MM.1S (cell line): ENCODE data around the gene MYPN.

Experiments
- CTCF ChIP-seq: fragments of 300-600 bp; sonication (generic); IDR thresholded peaks from 2 replicates; pipeline ENCODE4 v1.5.1; 2016; ENCODE audit warnings: antibody characterized with exemption, low read length, mixed read lengths
- EZH2 ChIP-seq: fragments of 300-600 bp; sonication (generic); optimal IDR thresholded peaks from 2 replicates; pipeline ENCODE3; 2017; ENCODE audit warnings: low read depth, mild to moderate bottlenecking, antibody characterized with exemption, low read length, mixed read lengths
- EZH2phosphoT487 ChIP-seq: fragments of 300-600 bp; sonication (generic); IDR thresholded peaks from 2 replicates; pipeline ENCODE4 v1.6.1; 2018; ENCODE audit warnings: antibody characterized with exemption, low read length

DNA sequence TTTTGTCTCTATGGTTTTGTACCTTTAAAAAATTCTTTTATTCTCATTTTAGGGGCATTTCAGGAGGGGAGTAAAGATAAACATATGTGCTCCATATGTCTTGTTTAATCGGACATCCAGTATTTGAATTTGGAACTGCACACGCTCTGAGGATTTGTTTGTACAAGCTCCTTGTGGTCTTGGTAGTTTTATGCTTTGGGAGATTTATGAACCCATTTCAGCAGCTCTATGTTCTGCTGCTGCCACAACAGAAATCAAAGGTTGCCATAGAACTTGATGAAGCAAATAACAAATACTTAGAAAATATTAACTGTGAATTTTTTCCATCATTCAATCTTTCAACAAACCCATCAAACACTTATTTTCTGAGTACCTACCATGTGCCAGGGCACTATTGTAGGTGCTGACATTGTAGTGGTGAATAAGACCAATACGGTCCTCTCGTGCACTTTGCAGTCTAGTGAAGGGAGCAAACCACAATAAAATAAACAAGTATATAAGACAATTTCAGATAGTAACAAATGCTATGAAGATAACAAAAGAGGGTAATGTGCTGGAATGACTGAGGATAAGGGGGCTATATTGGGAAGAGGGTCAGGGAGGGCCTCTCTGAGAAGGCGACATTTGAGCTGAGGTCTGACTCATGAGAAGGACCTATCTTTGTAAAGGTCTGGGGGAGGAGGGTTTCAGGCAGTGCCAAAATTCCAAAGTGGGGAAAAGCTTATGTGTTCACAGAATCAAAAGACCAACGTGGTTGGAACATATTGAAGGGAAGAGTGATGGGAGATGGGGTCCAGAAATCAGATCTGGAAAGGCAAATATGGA, 30.4 kb downstream of the MYPN start:
- no peak for TF ChIP-seq CTCF
- TF ChIP-seq EZH2 = no peak
- no peak for TF ChIP-seq EZH2phosphoT487
